Astrocyte of the cerebellum (primary cell): ENCODE results near the gene SYNE2.

Experiments
- DNase-seq: peaks from one replicate; pipeline ENCODE4 v3.0.0-alpha.2; 2011; ENCODE audit warnings: low read depth
- H3K4me3 ChIP-seq: 2 replicates; pipeline ENCODE4 v1.5.1; 2011; ENCODE audit warnings: mild to moderate bottlenecking, low read depth, low read length, moderate library complexity
- CTCF ChIP-seq: IDR thresholded peaks from 2 replicates; pipeline ENCODE4 v1.5.1; 2012; ENCODE audit warnings: low read length, low read depth, moderate library complexity, mild to moderate bottlenecking; ENCODE audit errors: missing control alignments
- in situ Hi-C: cut with HindIII; loops from 2 replicates; pipeline ENCODE4 v1.10.0; 2017; ENCODE audit warnings: low sequenced_read_pairs

The SYNE2 gene

GRCh38 chr14:64075613-64076005 is 222.8 kb downstream of the SYNE2 start:
- DNase-seq, result no peak
- no peak for TF ChIP-seq CTCF
- in situ Hi-C loops, result no loop called here
- no peak overlapping the region for H3K4me3 ChIP-seq

GRCh38 chr14:64080452-64080851 is 227.6 kb downstream of the SYNE2 start:
- no peak overlapping the region for H3K4me3 ChIP-seq
- DNase-seq, result no peak
- no peak for TF ChIP-seq CTCF
- in situ Hi-C loops, result no loop called here

GRCh38 chr14:64081174-64081746 is 228.5 kb downstream of the SYNE2 start:
- no peak for DNase-seq
- H3K4me3 ChIP-seq, result no peak overlapping the region
- no peak for TF ChIP-seq CTCF
- in situ Hi-C loops, result no loop called here

GRCh38 chr14:64082837-64083236 is 230.0 kb downstream of the SYNE2 start:
- in situ Hi-C loops, result no loop called here
- no peak for TF ChIP-seq CTCF
- no peak overlapping the region for H3K4me3 ChIP-seq
- DNase-seq, result no peak

- no peak for DNase-seq
- TF ChIP-seq CTCF, result no peak
- H3K4me3 ChIP-seq, result no peak overlapping the region
- in situ Hi-C loops, result no loop called here
These were observed 235.8 kb downstream of the SYNE2 start for GRCh38 chr14:64088647-64088964.

- in situ Hi-C loops, result no loop called here
- DNase-seq, result no peak
- no peak for TF ChIP-seq CTCF
- no peak overlapping the region for H3K4me3 ChIP-seq
These were observed 237.1 kb downstream of the SYNE2 start for GRCh38 chr14:64089920-64090319.

GRCh38 chr14:64091217-64091616 is 238.4 kb downstream of the SYNE2 start:
- no peak for DNase-seq
- no peak overlapping the region for H3K4me3 ChIP-seq
- TF ChIP-seq CTCF, result no peak
- in situ Hi-C loops, result no loop called here
